GM12892 (cell line): ENCODE results near the gene HBZ.

Source experiments
- POLR2A ChIP-seq: IDR thresholded peaks from 2 replicates; pipeline ENCODE4 v1.6.1; 2011; ENCODE audit warnings: low read depth, low read length, control low read depth
- POLR2AphosphoS5 ChIP-seq: IDR thresholded peaks from 2 replicates; pipeline ENCODE4 v1.6.1; 2011; ENCODE audit warnings: low read depth, low read length, control low read depth

DNA sequence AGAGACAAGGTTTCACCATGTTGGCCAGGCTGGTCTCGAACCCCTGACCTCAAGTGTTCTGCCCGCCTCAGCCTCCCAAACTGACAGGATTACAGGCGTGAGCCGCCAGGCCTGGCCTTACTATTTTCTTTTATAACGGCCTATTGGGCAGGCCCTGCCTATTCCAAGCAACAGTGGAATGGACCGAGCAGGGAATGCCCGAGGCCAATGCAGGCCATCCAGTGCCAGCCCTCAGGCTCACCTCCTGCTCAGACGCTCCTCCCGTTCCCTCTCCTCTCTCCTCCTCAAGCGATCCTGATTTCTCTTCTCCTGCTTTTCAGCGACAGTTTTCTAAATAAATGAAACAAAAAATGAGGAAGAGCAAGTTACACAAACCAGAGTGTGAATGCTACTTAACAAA, 40.2 kb downstream of the HBZ start:
- TF ChIP-seq POLR2AphosphoS5 (no peak), POLR2A (no peak)
